PC-3 (cell line): ENCODE data around the gene RAD51D.

ENCODE experiments used
- CTCF ChIP-seq: fragments of 300-600 bp; sonication (generic); conservative IDR thresholded peaks from 2 replicates; pipeline ENCODE4 v1.5.1; 2017; ENCODE audit warnings: antibody characterized with exemption, low read depth, mild to moderate bottlenecking, low read length
- EZH2 ChIP-seq: fragments of 300-600 bp; sonication (generic); IDR thresholded peaks from one replicate; pipeline ENCODE4 v1.6.1; 2017; ENCODE audit warnings: antibody characterized with exemption, mild to moderate bottlenecking, low read length; ENCODE audit not compliant: unreplicated experiment
- EZH2phosphoT487 ChIP-seq: fragments of 300-600 bp; sonication (generic); IDR thresholded peaks from 2 replicates; pipeline ENCODE4 v1.6.1; 2018; ENCODE audit warnings: mild to moderate bottlenecking, antibody characterized with exemption, low read length, borderline replicate concordance

GRCh38 chr17:35073991-35074627 is 45.6 kb downstream of the RAD51D start:
- TF ChIP-seq CTCF (no peak), EZH2 (no peak), EZH2phosphoT487 (no peak)
